K562 (cell line): ENCODE data around the gene PTPRG. TPM values are rescaled to one million over a fixed set of nuclear protein-coding genes. Genes with fewer than 3 reads are reported as not detected.
A peak's percentile ranks its signal among the peaks of the same experiment; 100 is the strongest.

Source experiments
- ATAC-seq: fragments of 200-7000 bp; cut with Tn5 transposase; 3 replicates; pipeline ENCODE4 v1.9.1; 2020; ENCODE audit warnings: moderate library complexity
- BruUV-seq: library from RNA; stranded (reverse); fragments of 400-500 nt; replicated peaks from 2 replicates; lab custom pipeline; 2021; lab: Mats Ljungman, UMichigan
- CTCF ChIA-PET: fragments of 300-600 bp; formaldehyde crosslinking; extraction: SDS; loops from one replicate; lab custom pipeline; 2021; ENCODE audit warnings: low intra/inter-chr PET ratio; lab: Yijun Ruan, JAX
- POLR2A ChIA-PET: fragments of 300-600, 350-650 bp; sonication (Branson Sonifier 250); formaldehyde crosslinking; extraction: SDS; loops from one replicate; lab custom pipeline; 2021; ENCODE audit warnings: antibody characterized with exemption, inconsistent platforms; lab: Yijun Ruan, JAX
- DNase-seq, 4 experiments: peaks; one replicate each; pipeline versions ENCODE4 v3.0.0 to v3.0.0-alpha.2; 2011 to 2018; ENCODE audit warnings: low spot score in 3 of 4, mixed read lengths in 3 of 4; ENCODE audit errors: extremely low read depth in 1 of 4
- FAIRE-seq: peaks from 2 replicates; lab custom pipeline; 2011; peaks lifted over from hg19 to GRCh38; lab: Jason Lieb, UNC
- H2AFZ ChIP-seq: 2 replicates; pipeline ENCODE4 v1.6.0; 2011; ENCODE audit warnings: low read depth, low read length, control low read depth, inconsistent platforms
- H3K27ac ChIP-seq: fragments of 200-600 bp; 3 replicates; pipeline ENCODE4 v1.8.0; 2011; ENCODE audit warnings: low read depth, mild to moderate bottlenecking, control low read depth, inconsistent platforms, low read length, moderate library complexity, mixed read lengths; ENCODE audit errors: extremely low read depth
- H3K27me3 ChIP-seq, 2 experiments: fragments of 300-600 bp in 1 of 2; 2 replicates in 1 of 2; 3 replicates in 1 of 2; pipeline versions ENCODE4 v1.6.0 to v1.8.0; 2011; ENCODE audit warnings: inconsistent platforms in 2 of 2, low read length in 2 of 2, mild to moderate bottlenecking in 1 of 2, mixed read lengths in 1 of 2, moderate library complexity in 1 of 2; ENCODE audit not compliant: control insufficient read depth in 2 of 2, insufficient read depth in 2 of 2
- H3K36me3 ChIP-seq: fragments of 300-600 bp; 3 replicates; pipeline ENCODE4 v1.8.0; 2011; ENCODE audit warnings: mild to moderate bottlenecking, low read length, inconsistent platforms; ENCODE audit not compliant: control insufficient read depth, insufficient read depth
- H3K4me1 ChIP-seq, 2 experiments: fragments of 200-600 bp in 1 of 2; replicated peaks in 1 of 2; 2 replicates in 1 of 2; 3 replicates in 1 of 2; pipeline versions ENCODE4 v1.5.1 to v1.8.0; 2011; ENCODE audit warnings: inconsistent platforms in 2 of 2, low read length in 2 of 2, mild to moderate bottlenecking in 1 of 2, mixed read lengths in 1 of 2, moderate library complexity in 1 of 2; ENCODE audit not compliant: control insufficient read depth in 2 of 2, insufficient read depth in 2 of 2
- H3K4me2 ChIP-seq: 2 replicates; pipeline ENCODE4 v1.6.1; 2011; ENCODE audit warnings: low read length, control low read depth, inconsistent platforms, mixed read lengths; ENCODE audit not compliant: insufficient read depth
- H3K4me3 ChIP-seq: fragments of 200-600 bp; sonication (generic), shearing (Covaris generic); 2 replicates; pipeline ENCODE4 v1.5.1; 2016; ENCODE audit warnings: control low read depth, inconsistent platforms
- H3K79me2 ChIP-seq: fragments of 200-600 bp; 3 replicates; pipeline ENCODE4 v1.8.0; 2011; ENCODE audit warnings: low read length, inconsistent platforms; ENCODE audit not compliant: control insufficient read depth, insufficient read depth
- H3K9ac ChIP-seq, 2 experiments: 2 replicates each; pipeline versions ENCODE4 v1.6.0 to v1.6.1; 2011; ENCODE audit warnings: low read depth in 2 of 2, low read length in 2 of 2, control low read depth in 1 of 2, inconsistent platforms in 1 of 2, mild to moderate bottlenecking in 1 of 2, mixed read lengths in 1 of 2; ENCODE audit not compliant: insufficient read depth in 1 of 2
- H3K9me1 ChIP-seq: one replicate; pipeline ENCODE4 v1.6.0; 2011; ENCODE audit warnings: inconsistent platforms, mild to moderate bottlenecking, low read length, moderate library complexity; ENCODE audit not compliant: control insufficient read depth, insufficient read depth
- H3K9me3 ChIP-seq: replicated peaks from 2 replicates; pipeline ENCODE4 v1.5.1; 2011; ENCODE audit warnings: low read depth, low read length, inconsistent platforms; ENCODE audit not compliant: control insufficient read depth, insufficient read depth
- H4K20me1 ChIP-seq: replicated peaks from 2 replicates; pipeline ENCODE4 v1.6.1; 2011; ENCODE audit warnings: low read length, inconsistent platforms, mixed read lengths; ENCODE audit not compliant: control insufficient read depth, insufficient read depth
- ATF7 ChIP-seq: fragments of 450-650 bp; IDR thresholded peaks from 2 replicates; pipeline ENCODE4 v1.7.1; 2014; ENCODE audit warnings: mild to moderate bottlenecking, moderate library complexity
- CBFB ChIP-seq: sonication (generic); formaldehyde crosslinking; IDR thresholded peaks from 2 replicates; pipeline ENCODE4 v1.4.0; 2020; ENCODE audit warnings: mild to moderate bottlenecking, missing genetic modification reagents
- FOXK2 ChIP-seq, 2 experiments: fragments of 450-650 bp; IDR thresholded peaks in 1 of 2; conservative IDR thresholded peaks in 1 of 2; 2 replicates each; pipeline ENCODE4 v1.6.1; 2016; ENCODE audit warnings: low read depth in 2 of 2, mild to moderate bottlenecking in 1 of 2
- SMAD2 ChIP-seq: fragments of 150-350 bp; IDR thresholded peaks from 2 replicates; pipeline ENCODE4 v1.6.1; 2014; ENCODE audit warnings: low read depth, mild to moderate bottlenecking, low read length
- ZNF644 ChIP-seq: fragments of 200-800 bp; sonication (Bioruptor generic); IDR thresholded peaks from 2 replicates; pipeline ENCODE4 v1.6.1; 2016; ENCODE audit warnings: low read depth, missing genetic modification characterization, missing compliant biosample characterization
- WGBS: fragments of 100-300 bp; shearing (Covaris generic); methylation state at CpG from one replicate; pipeline ENCODE4 v1.1.6; 2016; ENCODE audit warnings: low coverage, mixed read lengths; ENCODE audit not compliant: insufficient coverage; ENCODE audit errors: missing lambda C conversion rate; 5-methylcytosine and 5-hydroxymethylcytosine counted together
- in situ Hi-C: fragments of 300-500 bp; cut with MboI; formaldehyde crosslinking; loops from 4 replicates; pipeline ENCODE4 v1.15.0; 2018; ENCODE audit warnings: inconsistent platforms, mixed read lengths
- intact Hi-C: fragments of 100-400 bp; cut with micrococcal nuclease; formaldehyde crosslinking; loops from 2 replicates; pipeline ENCODE4 v1.14.2; 2022
- polyA plus RNA-seq, 8 experiments: library from polyadenylated mRNA; depleted of rRNA in 4 of 8; stranded (reverse) in 5 of 8; unstranded in 3 of 8; fragments of >200 nt; fragmentation: Nextera tagmentation in 2 of 8; fragmentation: Illumina TruSeq in 1 of 8; extraction: Ambion mirVana in 2 of 8; extraction: Trizol in 1 of 8; gene quantifications; 2 replicates each; pipeline versions ENCODE4 v1.2.1 to v1.2.3, GENCODE V29; 2011 to 2014; ENCODE audit warnings: inconsistent platforms in 1 of 8, missing spikeins in 1 of 8
- total RNA-seq, 7 experiments: library from RNA; depleted of rRNA in 6 of 7; stranded (reverse); fragments of >200 nt in 6 of 7; fragmentation: Illumina TruSeq in 2 of 7; extraction: Trizol in 2 of 7; gene quantifications; 2 replicates each; pipeline versions ENCODE4 v1.2.1 to v1.2.3, GENCODE V29; 2011 to 2021; ENCODE audit warnings: low replicate concordance in 1 of 7
- TF ChIP-seq, protein P1 (sequence below): sonication (generic); formaldehyde crosslinking; IDR thresholded peaks from 2 replicates; pipeline ENCODE4 v1.4.0; 2020; ENCODE audit warnings: mild to moderate bottlenecking, missing genetic modification reagents
- TF ChIP-seq, protein P2 (sequence below), 3 experiments: fragments of 200-800 bp in 1 of 3; fragments of 250-450 bp in 1 of 3; fragments of 450-650 bp in 1 of 3; sonication (Bioruptor Pico) in 1 of 3; sonication (Bioruptor generic) in 1 of 3; formaldehyde crosslinking in 1 of 3; IDR thresholded peaks; 2 replicates each; pipeline versions ENCODE4 v1.6.1 to v1.8.0; 2016 to 2022; ENCODE audit warnings: mild to moderate bottlenecking in 2 of 3, missing genetic modification characterization in 2 of 3, missing compliant biosample characterization in 1 of 3, moderate library complexity in 1 of 3
- TF ChIP-seq, protein P3 (sequence below): fragments of 450-650 bp; formaldehyde crosslinking; IDR thresholded peaks from 2 replicates; pipeline ENCODE4 v1.4.0; 2020; ENCODE audit warnings: mild to moderate bottlenecking, mixed read lengths
- TF ChIP-seq, protein P4 (sequence below): fragments of 450-650 bp; conservative IDR thresholded peaks from 2 replicates; pipeline ENCODE4 v1.6.1; 2016; ENCODE audit warnings: missing genetic modification characterization, low read depth, mild to moderate bottlenecking, missing compliant biosample characterization, moderate library complexity

The PTPRG gene
- total and polyA plus RNA-seq, 9 of the 15 experiments (the other 6 are each of a cell fraction or from before 2014, with no cell fraction given): 0.16 TPM; not detected in 8

DNA sequence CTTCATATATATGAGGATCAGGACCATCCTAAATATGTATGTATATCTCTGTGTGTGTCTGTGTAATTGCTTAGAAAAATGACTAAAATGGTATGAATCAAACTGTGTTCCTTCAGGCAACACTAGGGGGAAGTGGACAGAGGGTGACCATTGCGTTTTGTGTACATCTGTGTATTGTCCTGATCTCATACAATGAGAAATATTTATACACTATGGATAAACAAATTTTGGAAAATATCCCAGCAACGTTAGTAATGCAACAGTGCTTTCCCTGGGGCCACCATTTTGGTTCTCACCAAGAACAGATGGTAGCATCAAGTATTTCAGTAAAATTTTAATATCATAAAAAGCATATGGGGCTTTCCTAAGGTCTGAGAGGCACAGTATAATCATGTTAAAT, 130.1 kb downstream of the PTPRG start:
- ChIA-PET CTCF (no interaction called here), POLR2A (no interaction called here)
- Histone ChIP-seq H3K79me2 (no peaks in the 10 kb centered on the region), H3K36me3 (no peaks in the 10 kb centered on the region), H3K9me1 (no peaks in the 10 kb centered on the region), H3K27ac (no peak overlapping the region), H3K9ac (no peak overlapping the region), H3K9me3 (no peaks in the 10 kb centered on the region), H3K4me2 (no peak overlapping the region), H2AFZ (no peak overlapping the region), H3K4me1 (no peaks in the 10 kb centered on the region), H3K4me3 (no peak overlapping the region), H4K20me1 (no peaks in the 10 kb centered on the region), H3K27me3 (no peaks in the 10 kb centered on the region)
- 0% methylated on average over 2 of the region's 2 CpGs for WGBS
- FAIRE-seq (no peak), DNase-seq (no peak), ATAC-seq (no peak)
- in situ Hi-C loops: no loop called here
- TF ChIP-seq CBFB (CRISPR knock-in tag): no peak
- TF ChIP-seq ZNF644: no peak
- TF ChIP-seq FOXK2 (conservative IDR thresholded peaks at IDR 0.05 in 1 of 2, IDR thresholded peaks at IDR 0.05 in 1 of 2; ENCODE audit: low read depth in 2 of 2): no peak
- TF ChIP-seq, protein P1, sequence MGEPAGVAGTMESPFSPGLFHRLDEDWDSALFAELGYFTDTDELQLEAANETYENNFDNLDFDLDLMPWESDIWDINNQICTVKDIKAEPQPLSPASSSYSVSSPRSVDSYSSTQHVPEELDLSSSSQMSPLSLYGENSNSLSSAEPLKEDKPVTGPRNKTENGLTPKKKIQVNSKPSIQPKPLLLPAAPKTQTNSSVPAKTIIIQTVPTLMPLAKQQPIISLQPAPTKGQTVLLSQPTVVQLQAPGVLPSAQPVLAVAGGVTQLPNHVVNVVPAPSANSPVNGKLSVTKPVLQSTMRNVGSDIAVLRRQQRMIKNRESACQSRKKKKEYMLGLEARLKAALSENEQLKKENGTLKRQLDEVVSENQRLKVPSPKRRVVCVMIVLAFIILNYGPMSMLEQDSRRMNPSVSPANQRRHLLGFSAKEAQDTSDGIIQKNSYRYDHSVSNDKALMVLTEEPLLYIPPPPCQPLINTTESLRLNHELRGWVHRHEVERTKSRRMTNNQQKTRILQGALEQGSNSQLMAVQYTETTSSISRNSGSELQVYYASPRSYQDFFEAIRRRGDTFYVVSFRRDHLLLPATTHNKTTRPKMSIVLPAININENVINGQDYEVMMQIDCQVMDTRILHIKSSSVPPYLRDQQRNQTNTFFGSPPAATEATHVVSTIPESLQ: no peak
- TF ChIP-seq, protein P2, sequence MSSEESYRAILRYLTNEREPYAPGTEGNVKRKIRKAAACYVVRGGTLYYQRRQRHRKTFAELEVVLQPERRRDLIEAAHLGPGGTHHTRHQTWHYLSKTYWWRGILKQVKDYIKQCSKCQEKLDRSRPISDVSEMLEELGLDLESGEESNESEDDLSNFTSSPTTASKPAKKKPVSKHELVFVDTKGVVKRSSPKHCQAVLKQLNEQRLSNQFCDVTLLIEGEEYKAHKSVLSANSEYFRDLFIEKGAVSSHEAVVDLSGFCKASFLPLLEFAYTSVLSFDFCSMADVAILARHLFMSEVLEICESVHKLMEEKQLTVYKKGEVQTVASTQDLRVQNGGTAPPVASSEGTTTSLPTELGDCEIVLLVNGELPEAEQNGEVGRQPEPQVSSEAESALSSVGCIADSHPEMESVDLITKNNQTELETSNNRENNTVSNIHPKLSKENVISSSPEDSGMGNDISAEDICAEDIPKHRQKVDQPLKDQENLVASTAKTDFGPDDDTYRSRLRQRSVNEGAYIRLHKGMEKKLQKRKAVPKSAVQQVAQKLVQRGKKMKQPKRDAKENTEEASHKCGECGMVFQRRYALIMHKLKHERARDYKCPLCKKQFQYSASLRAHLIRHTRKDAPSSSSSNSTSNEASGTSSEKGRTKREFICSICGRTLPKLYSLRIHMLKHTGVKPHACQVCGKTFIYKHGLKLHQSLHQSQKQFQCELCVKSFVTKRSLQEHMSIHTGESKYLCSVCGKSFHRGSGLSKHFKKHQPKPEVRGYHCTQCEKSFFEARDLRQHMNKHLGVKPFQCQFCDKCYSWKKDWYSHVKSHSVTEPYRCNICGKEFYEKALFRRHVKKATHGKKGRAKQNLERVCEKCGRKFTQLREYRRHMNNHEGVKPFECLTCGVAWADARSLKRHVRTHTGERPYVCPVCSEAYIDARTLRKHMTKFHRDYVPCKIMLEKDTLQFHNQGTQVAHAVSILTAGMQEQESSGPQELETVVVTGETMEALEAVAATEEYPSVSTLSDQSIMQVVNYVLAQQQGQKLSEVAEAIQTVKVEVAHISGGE (CRISPR knock-in tag; IDR thresholded peaks at IDR 0.05): 0 out of 6 replicates have a peak, but pooled peaks of 1 of the 3 experiments have one; percentile 48
- no peak for TF ChIP-seq ATF7
- TF ChIP-seq, protein P3, sequence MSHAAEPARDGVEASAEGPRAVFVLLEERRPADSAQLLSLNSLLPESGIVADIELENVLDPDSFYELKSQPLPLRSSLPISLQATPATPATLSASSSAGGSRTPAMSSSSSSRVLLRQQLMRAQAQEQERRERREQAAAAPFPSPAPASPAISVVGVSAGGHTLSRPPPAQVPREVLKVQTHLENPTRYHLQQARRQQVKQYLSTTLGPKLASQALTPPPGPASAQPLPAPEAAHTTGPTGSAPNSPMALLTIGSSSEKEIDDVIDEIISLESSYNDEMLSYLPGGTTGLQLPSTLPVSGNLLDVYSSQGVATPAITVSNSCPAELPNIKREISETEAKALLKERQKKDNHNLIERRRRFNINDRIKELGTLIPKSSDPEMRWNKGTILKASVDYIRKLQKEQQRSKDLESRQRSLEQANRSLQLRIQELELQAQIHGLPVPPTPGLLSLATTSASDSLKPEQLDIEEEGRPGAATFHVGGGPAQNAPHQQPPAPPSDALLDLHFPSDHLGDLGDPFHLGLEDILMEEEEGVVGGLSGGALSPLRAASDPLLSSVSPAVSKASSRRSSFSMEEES (CRISPR knock-in tag): no peak
- no peak for TF ChIP-seq SMAD2
- TF ChIP-seq, protein P4, sequence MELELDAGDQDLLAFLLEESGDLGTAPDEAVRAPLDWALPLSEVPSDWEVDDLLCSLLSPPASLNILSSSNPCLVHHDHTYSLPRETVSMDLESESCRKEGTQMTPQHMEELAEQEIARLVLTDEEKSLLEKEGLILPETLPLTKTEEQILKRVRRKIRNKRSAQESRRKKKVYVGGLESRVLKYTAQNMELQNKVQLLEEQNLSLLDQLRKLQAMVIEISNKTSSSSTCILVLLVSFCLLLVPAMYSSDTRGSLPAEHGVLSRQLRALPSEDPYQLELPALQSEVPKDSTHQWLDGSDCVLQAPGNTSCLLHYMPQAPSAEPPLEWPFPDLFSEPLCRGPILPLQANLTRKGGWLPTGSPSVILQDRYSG: no peak
- BruUV-seq: no TSS peak
- intact Hi-C loops: no loop called here
